ENCODE data around the gene HOXA11. TPM values are rescaled to one million over a fixed set of nuclear protein-coding genes. Genes with fewer than 3 reads are reported as not detected.

HOXA11 gene
- total RNA-seq, 1 donor from 2014 or later = not detected

DNA sequence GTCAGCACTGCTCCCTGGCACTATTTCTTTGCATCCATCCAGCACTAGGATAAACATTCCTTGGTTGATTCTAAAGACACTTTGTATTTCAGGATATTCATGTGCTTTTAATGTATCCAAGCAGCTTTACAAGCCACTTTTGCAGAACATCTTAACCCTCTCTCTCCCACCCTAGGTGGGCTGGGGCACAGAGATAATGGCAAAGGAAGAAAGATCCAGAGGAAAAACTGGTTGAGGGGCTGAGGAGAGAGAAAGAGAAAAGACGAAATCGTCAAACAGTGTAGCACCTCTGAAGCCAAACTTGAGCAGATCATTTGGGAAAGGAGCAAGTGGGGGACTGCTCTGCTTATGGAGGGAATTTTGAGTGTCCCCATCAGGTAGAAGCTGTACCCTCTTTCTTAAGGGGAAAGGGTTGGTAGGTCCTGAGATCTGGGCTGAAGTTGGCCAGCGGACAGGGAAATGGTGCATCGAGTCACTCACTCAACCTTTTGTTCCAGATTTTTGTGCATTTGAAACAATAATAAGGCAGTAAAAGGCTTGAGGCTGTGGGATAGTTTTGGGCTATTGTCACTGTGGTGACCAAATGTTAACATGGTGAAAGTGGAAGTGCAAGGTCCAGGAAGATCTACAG, 19.0 kb upstream of the HOXA11 start:
- TF ChIP-seq, protein P1, sequence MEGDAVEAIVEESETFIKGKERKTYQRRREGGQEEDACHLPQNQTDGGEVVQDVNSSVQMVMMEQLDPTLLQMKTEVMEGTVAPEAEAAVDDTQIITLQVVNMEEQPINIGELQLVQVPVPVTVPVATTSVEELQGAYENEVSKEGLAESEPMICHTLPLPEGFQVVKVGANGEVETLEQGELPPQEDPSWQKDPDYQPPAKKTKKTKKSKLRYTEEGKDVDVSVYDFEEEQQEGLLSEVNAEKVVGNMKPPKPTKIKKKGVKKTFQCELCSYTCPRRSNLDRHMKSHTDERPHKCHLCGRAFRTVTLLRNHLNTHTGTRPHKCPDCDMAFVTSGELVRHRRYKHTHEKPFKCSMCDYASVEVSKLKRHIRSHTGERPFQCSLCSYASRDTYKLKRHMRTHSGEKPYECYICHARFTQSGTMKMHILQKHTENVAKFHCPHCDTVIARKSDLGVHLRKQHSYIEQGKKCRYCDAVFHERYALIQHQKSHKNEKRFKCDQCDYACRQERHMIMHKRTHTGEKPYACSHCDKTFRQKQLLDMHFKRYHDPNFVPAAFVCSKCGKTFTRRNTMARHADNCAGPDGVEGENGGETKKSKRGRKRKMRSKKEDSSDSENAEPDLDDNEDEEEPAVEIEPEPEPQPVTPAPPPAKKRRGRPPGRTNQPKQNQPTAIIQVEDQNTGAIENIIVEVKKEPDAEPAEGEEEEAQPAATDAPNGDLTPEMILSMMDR (IDR thresholded peaks at IDR 0.05; ENCODE audit: borderline replicate concordance) = no peak
- H3K4me1 ChIP-seq = peaks cover 35% of the 10 kb centered on the region
- peaks cover 99% of the 10 kb centered on the region for H3K27me3 ChIP-seq (ENCODE audit: low read depth)
- intact Hi-C loops (cut with micrococcal nuclease) = no loop called here
- no peak overlapping the region for H3K4me3 ChIP-seq
- DNase-seq = no peak
- H3K36me3 ChIP-seq = no peaks in the 10 kb centered on the region
- no peak overlapping the region for H3K27ac ChIP-seq (replicated peaks)
- H3K9me3 ChIP-seq (replicated peaks) = no peaks in the 10 kb centered on the region

DNA sequence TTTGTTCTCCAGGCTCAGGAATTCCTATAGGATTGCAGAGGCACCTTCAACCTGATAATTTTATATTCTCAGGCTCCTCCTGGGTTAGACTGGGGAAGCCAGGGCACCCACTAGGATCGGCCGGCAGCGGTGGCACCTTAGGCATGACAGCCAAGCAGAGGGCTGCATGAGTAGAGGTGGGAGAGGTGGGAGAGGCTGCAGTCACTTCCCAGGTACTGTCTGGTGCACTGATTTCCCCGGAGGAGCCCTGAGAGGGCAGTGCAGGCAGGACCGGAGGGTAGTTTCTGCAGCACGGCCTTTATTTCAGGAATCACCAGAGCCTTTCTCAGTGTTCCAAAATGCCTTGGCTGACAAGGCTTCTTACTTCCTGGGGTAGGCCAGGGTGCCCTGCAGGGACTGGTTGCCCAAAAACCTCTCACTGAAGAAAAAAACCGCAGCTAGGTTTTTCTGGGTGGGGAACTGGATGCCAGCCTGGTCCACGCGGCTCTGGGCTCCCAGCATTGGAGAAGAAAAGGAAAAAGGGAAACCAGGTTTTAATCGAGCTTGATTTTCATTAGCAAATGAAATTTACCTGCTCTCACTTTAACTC, 18.4 kb upstream of the HOXA11 start:
- no peak for DNase-seq
- no peaks in the 10 kb centered on the region for H3K36me3 ChIP-seq
- peaks cover 41% of the 10 kb centered on the region for H3K4me1 ChIP-seq
- no peak overlapping the region for H3K4me3 ChIP-seq
- intact Hi-C loops (cut with micrococcal nuclease) = no loop called here
- TF ChIP-seq, protein P1 (IDR thresholded peaks at IDR 0.05; ENCODE audit: borderline replicate concordance) = no peak
- H3K27ac ChIP-seq (replicated peaks) = no peak overlapping the region
- peaks cover 99% of the 10 kb centered on the region for H3K27me3 ChIP-seq (ENCODE audit: low read depth)
- H3K9me3 ChIP-seq (replicated peaks) = no peaks in the 10 kb centered on the region

DNA sequence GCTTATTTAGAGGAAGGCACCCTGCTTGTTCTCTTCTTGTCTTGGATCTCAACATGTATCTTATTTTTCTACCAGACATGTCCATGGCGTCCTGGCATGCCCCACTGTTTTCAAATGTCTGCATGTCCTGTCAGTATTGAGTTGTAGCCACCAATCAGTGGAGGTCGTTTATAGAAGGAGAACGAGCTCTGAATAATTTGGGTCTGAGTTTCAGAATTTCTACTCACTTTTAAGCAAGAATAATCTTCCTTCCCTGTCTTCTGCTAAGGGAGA, 17.8 kb upstream of the HOXA11 start:
- Histone ChIP-seq H3K36me3 (no peaks in the 10 kb centered on the region), H3K27ac (replicated peaks) (no peak overlapping the region), H3K4me1 (peaks cover 43% of the 10 kb centered on the region), H3K27me3 (ENCODE audit: low read depth) (peaks cover 99% of the 10 kb centered on the region), H3K9me3 (replicated peaks) (no peaks in the 10 kb centered on the region), H3K4me3 (no peak overlapping the region)
- TF ChIP-seq, protein P1 (IDR thresholded peaks at IDR 0.05; ENCODE audit: borderline replicate concordance) = no peak
- intact Hi-C loops (cut with micrococcal nuclease) = no loop called here
- DNase-seq = no peak

DNA sequence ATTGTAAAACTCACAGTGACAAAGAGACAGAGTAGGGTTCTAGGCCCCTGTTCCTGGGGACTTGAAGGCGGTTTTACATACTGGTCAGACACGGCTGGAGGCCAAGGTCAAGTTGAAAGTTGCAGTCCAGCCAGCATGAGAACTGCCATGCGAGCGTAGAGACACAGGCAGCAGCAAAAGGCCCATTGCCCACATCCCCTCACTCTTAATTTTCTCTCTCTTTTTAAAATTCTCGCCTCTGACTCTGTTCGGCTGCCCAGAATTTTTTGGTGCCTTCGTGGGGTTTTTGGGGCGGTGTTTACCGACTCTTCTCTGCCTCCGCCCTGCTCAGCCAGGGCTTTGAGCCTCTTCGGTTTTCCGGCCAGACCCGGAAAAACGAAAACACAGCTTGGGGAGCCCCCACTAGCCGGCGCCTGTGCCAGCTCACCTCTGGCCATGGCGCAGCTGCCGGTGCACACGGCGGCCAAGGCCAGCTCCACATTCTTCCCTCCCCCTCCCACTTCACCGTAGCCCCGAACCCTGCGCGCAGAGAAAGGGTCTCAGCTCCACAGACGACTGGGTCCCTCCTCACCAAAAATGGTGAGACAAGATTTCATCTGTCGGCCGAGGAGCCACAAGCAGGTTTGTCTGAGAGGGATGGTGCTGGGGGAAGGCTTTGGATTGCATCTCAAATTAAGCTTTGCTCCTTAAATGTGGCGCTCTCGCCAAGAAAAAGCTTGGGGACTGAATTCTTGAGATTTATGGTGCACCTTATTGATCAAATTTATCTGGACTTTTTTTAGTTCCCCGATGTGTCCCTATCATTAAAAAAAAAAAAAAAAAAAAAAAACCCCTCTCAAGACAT, 17.2 kb upstream of the HOXA11 start:
- TF ChIP-seq, protein P1 (IDR thresholded peaks at IDR 0.05; ENCODE audit: borderline replicate concordance) = no peak
- Histone ChIP-seq H3K9me3 (replicated peaks) (no peaks in the 10 kb centered on the region), H3K36me3 (no peaks in the 10 kb centered on the region), H3K27ac (replicated peaks) (no peak overlapping the region), H3K4me1 (peaks cover 43% of the 10 kb centered on the region), H3K27me3 (ENCODE audit: low read depth) (peaks cover 99% of the 10 kb centered on the region), H3K4me3 (no peak overlapping the region)
- no peak for DNase-seq
- intact Hi-C loops (cut with micrococcal nuclease) = no loop called here

DNA sequence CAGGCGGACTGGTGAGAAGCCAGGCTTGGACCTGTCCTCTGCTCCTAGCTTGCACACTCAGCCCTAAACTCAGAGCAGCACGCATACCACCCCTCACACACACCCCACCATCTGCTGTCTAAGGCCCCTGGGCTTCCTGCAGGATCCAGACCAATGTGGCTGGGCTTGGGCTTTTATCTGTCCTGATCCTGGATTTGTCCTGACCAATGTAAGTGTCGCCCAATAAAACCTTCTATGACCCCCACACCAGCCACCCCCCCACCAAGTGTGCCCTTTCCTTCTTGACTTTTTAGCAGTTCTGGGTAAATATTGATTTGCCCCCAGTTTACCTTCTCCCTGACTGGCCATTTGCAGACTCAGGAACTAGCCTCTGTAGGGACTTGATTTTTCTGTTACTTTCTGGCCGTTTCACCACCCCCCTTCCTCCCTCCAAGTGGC, 16.6 kb upstream of the HOXA11 start:
- H3K27ac ChIP-seq (replicated peaks) = no peak overlapping the region
- H3K4me1 ChIP-seq = peaks cover 43% of the 10 kb centered on the region
- intact Hi-C loops (cut with micrococcal nuclease) = no loop called here
- no peaks in the 10 kb centered on the region for H3K36me3 ChIP-seq
- H3K27me3 ChIP-seq (ENCODE audit: low read depth) = peaks cover 99% of the 10 kb centered on the region
- DNase-seq = no peak
- peak overlapping the region; percentile 51 for H3K4me3 ChIP-seq
- no peaks in the 10 kb centered on the region for H3K9me3 ChIP-seq (replicated peaks)
- TF ChIP-seq, protein P1 (IDR thresholded peaks at IDR 0.05; ENCODE audit: borderline replicate concordance) = no peak

Data from left ventricle myocardium inferior (tissue), 1 donor.